H1 (cell line): ENCODE results near the gene TBC1D22A. TPM values are rescaled to one million over a fixed set of nuclear protein-coding genes. Genes with fewer than 3 reads are reported as not detected.

Experiments used
- CTCF ChIA-PET: fragments of 300-600 bp; sonication (Branson Sonifier 250); formaldehyde crosslinking; loops from one replicate; lab custom pipeline; 2021; ENCODE audit not compliant: partially characterized antibody; lab: Charles Lee
- POLR2A ChIA-PET: fragments of 300-600 bp; sonication (Branson Sonifier 250); formaldehyde crosslinking; loops from one replicate; lab custom pipeline; 2021; ENCODE audit warnings: inconsistent platforms; ENCODE audit not compliant: partially characterized antibody; lab: Charles Lee
- DNase-seq, 2 experiments: peaks; one replicate each; pipeline versions ENCODE4 v3.0.0 to v3.0.0-alpha.2; 2010 to 2022; ENCODE audit warnings: low spot score in 2 of 2, low read depth in 1 of 2, mixed read lengths in 1 of 2
- FAIRE-seq: peaks from 2 replicates; lab custom pipeline; 2011; peaks lifted over from hg19 to GRCh38; lab: Jason Lieb, UNC
- H2AFZ ChIP-seq: 2 replicates; pipeline ENCODE4 v1.8.1; 2012; ENCODE audit warnings: low read length, inconsistent platforms
- H2AK5ac ChIP-seq: 2 replicates; pipeline ENCODE4 v1.6.1; 2013; ENCODE audit warnings: low read depth, low read length
- H2BK120ac ChIP-seq: replicated peaks from 2 replicates; pipeline ENCODE3; 2013; ENCODE audit warnings: low read depth, low read length, inconsistent platforms
- H2BK12ac ChIP-seq: 2 replicates; pipeline ENCODE4 v1.6.1; 2013; ENCODE audit warnings: low read depth, low read length
- H2BK15ac ChIP-seq: 2 replicates; pipeline ENCODE4 v1.6.1; 2013; ENCODE audit warnings: low read length
- H2BK20ac ChIP-seq: 2 replicates; pipeline ENCODE4 v1.6.1; 2013; ENCODE audit warnings: low read length
- H2BK5ac ChIP-seq: 2 replicates; pipeline ENCODE4 v1.6.1; 2013; ENCODE audit warnings: low read depth, low read length
- H3K14ac ChIP-seq: 2 replicates; pipeline ENCODE4 v1.6.1; 2013; ENCODE audit warnings: inconsistent platforms; ENCODE audit not compliant: insufficient read length
- H3K18ac ChIP-seq: 2 replicates; pipeline ENCODE4 v1.6.1; 2013; ENCODE audit warnings: low read length; ENCODE audit errors: extremely low read depth
- H3K23ac ChIP-seq: 2 replicates; pipeline ENCODE4 v1.6.1; 2013; ENCODE audit warnings: inconsistent platforms; ENCODE audit not compliant: insufficient read length
- H3K23me2 ChIP-seq: 2 replicates; pipeline ENCODE4 v1.6.1; 2013; ENCODE audit warnings: low read depth, low read length
- H3K27ac ChIP-seq: 2 replicates; pipeline ENCODE4 v1.6.1; 2011; ENCODE audit warnings: low read depth, low read length, inconsistent platforms
- H3K27me3 ChIP-seq, 4 experiments: replicated peaks in 1 of 4; 1 replicate in 1 of 4; 2 replicates in 3 of 4; pipeline versions ENCODE4 v1.6.1 to v1.8.1; 2011 to 2013; ENCODE audit warnings: low read length in 3 of 4, mild to moderate bottlenecking in 3 of 4, inconsistent platforms in 2 of 4, mixed read lengths in 2 of 4, moderate library complexity in 1 of 4; ENCODE audit not compliant: control insufficient read depth in 3 of 4, insufficient read depth in 3 of 4; ENCODE audit errors: extremely low read depth in 1 of 4
- H3K36me3 ChIP-seq, 4 experiments: 2 replicates each; pipeline versions ENCODE4 v1.6.1 to v1.8.1; 2011 to 2013; ENCODE audit warnings: mild to moderate bottlenecking in 4 of 4, low read length in 3 of 4, moderate library complexity in 2 of 4, control low read depth in 1 of 4, inconsistent platforms in 1 of 4; ENCODE audit not compliant: insufficient read depth in 4 of 4, control insufficient read depth in 2 of 4
- H3K4ac ChIP-seq: replicated peaks from 2 replicates; pipeline ENCODE3; 2013; ENCODE audit warnings: low read length, low read depth, mixed read lengths, inconsistent platforms; ENCODE audit not compliant: insufficient read length
- H3K4me1 ChIP-seq, 4 experiments: replicated peaks in 1 of 4; 1 replicate in 1 of 4; 2 replicates in 3 of 4; pipeline versions ENCODE4 v1.6.1 to v1.8.1; 2011 to 2013; ENCODE audit warnings: low read length in 3 of 4, inconsistent platforms in 2 of 4, mixed read lengths in 1 of 4; ENCODE audit not compliant: insufficient read depth in 4 of 4, control insufficient read depth in 3 of 4
- H3K4me2 ChIP-seq, 2 experiments: 2 replicates each; pipeline versions ENCODE4 v1.6.1 to v1.8.1; 2011 to 2013; ENCODE audit warnings: low read depth in 2 of 2, low read length in 2 of 2, control low read depth in 1 of 2, inconsistent platforms in 1 of 2, mild to moderate bottlenecking in 1 of 2; ENCODE audit not compliant: insufficient read depth in 1 of 2
- H3K4me3 ChIP-seq, 4 experiments: fragments of 200-600, 300-600 bp in 1 of 4; sonication (generic), shearing (Covaris generic), sonication (Bioruptor Twin) in 1 of 4; 2 replicates each; pipeline versions ENCODE4 v1.5.1 to v1.8.1; 2011 to 2016; ENCODE audit warnings: low read length in 4 of 4, low read depth in 3 of 4, control low read depth in 2 of 4, inconsistent platforms in 2 of 4, mild to moderate bottlenecking in 2 of 4, mixed read lengths in 1 of 4, moderate library complexity in 1 of 4; ENCODE audit not compliant: insufficient read depth in 2 of 4; ENCODE audit errors: extremely low read depth in 1 of 4
- H3K56ac ChIP-seq: replicated peaks from 2 replicates; pipeline ENCODE3; 2013; ENCODE audit warnings: low read depth, mild to moderate bottlenecking, mixed read lengths, low read length, inconsistent platforms; ENCODE audit not compliant: insufficient read length
- H3K79me1 ChIP-seq: 2 replicates; pipeline ENCODE4 v1.6.1; 2013; ENCODE audit warnings: low read depth, low read length, control low read depth
- H3K79me2 ChIP-seq, 2 experiments: 2 replicates each; pipeline versions ENCODE4 v1.6.1 to v1.8.1; 2012 to 2013; ENCODE audit warnings: low read length in 2 of 2, mild to moderate bottlenecking in 2 of 2, inconsistent platforms in 1 of 2; ENCODE audit not compliant: insufficient read depth in 2 of 2, control insufficient read depth in 1 of 2
- H3K9ac ChIP-seq, 4 experiments: replicated peaks in 1 of 4; 1 replicate in 1 of 4; 2 replicates in 3 of 4; pipeline versions ENCODE4 v1.6.1 to v1.8.1; 2011 to 2013; ENCODE audit warnings: low read depth in 3 of 4, low read length in 3 of 4, control low read depth in 2 of 4, mild to moderate bottlenecking in 2 of 4, moderate library complexity in 2 of 4, inconsistent platforms in 1 of 4; ENCODE audit errors: extremely low read depth in 1 of 4
- H3K9me3 ChIP-seq, 2 experiments: 2 replicates each; pipeline versions ENCODE4 v1.6.1 to v1.8.1; 2012 to 2013; ENCODE audit warnings: mild to moderate bottlenecking in 2 of 2, moderate library complexity in 2 of 2, control low read depth in 1 of 2, inconsistent platforms in 1 of 2, low read depth in 1 of 2, low read length in 1 of 2, mixed read lengths in 1 of 2; ENCODE audit not compliant: insufficient read depth in 2 of 2
- H4K20me1 ChIP-seq, 2 experiments: replicated peaks in 1 of 2; 2 replicates each; pipeline versions ENCODE3 to v1.8.1; 2011 to 2013; ENCODE audit warnings: inconsistent platforms in 2 of 2, low read length in 2 of 2, mild to moderate bottlenecking in 1 of 2; ENCODE audit not compliant: insufficient read depth in 2 of 2, control insufficient read depth in 1 of 2
- H4K5ac ChIP-seq: 2 replicates; pipeline ENCODE4 v1.6.1; 2013; ENCODE audit warnings: low read length, low read depth, mixed read lengths, inconsistent platforms; ENCODE audit not compliant: insufficient read length
- H4K8ac ChIP-seq: 2 replicates; pipeline ENCODE4 v1.8.0; 2013; ENCODE audit warnings: mild to moderate bottlenecking, moderate library complexity, low read length, inconsistent platforms; ENCODE audit not compliant: insufficient read depth; ENCODE audit errors: extremely low read depth
- H4K91ac ChIP-seq: replicated peaks from 2 replicates; pipeline ENCODE3; 2013; ENCODE audit warnings: low read length, mixed read lengths, inconsistent platforms; ENCODE audit not compliant: insufficient read length
- CHD1 ChIP-seq: IDR thresholded peaks from 2 replicates; pipeline ENCODE4 v1.6.1; 2012; ENCODE audit warnings: low read depth, low read length, improper control_type of control experiment
- NRF1 ChIP-seq: IDR thresholded peaks from 2 replicates; pipeline ENCODE4 v1.6.1; 2011; ENCODE audit warnings: mild to moderate bottlenecking, low read depth, low read length, improper control_type of control experiment
- POLR2A ChIP-seq, 2 experiments: IDR thresholded peaks; 1 replicate in 1 of 2; 2 replicates in 1 of 2; pipeline ENCODE4 v1.6.1; 2011; ENCODE audit warnings: low read depth in 2 of 2, low read length in 2 of 2, mild to moderate bottlenecking in 2 of 2; ENCODE audit errors: control extremely low read depth in 1 of 2
- RAD21 ChIP-seq, 2 experiments: IDR thresholded peaks in 1 of 2; conservative IDR thresholded peaks in 1 of 2; 2 replicates each; pipeline ENCODE4 v1.6.1; 2011; ENCODE audit warnings: low read depth in 2 of 2, low read length in 2 of 2, improper control_type of control experiment in 1 of 2, inconsistent platforms in 1 of 2, mild to moderate bottlenecking in 1 of 2, moderate library complexity in 1 of 2
- RNF2 ChIP-seq: fragments of 200-900, 300-1000 bp; sonication (generic); IDR thresholded peaks from 2 replicates; pipeline ENCODE4 v1.7.1; 2016; ENCODE audit warnings: borderline replicate concordance, low read depth, mild to moderate bottlenecking, antibody characterized with exemption, low read length; ENCODE audit not compliant: poor library complexity, severe bottlenecking; ENCODE audit errors: missing control alignments
- RXRA ChIP-seq: IDR thresholded peaks from 2 replicates; pipeline ENCODE4 v1.6.1; 2011; ENCODE audit warnings: low read depth, mild to moderate bottlenecking, low read length, moderate library complexity; ENCODE audit not compliant: insufficient read depth
- SP1 ChIP-seq: IDR thresholded peaks from 2 replicates; pipeline ENCODE4 v1.6.1; 2011; ENCODE audit warnings: low read depth, low read length
- TBP ChIP-seq: IDR thresholded peaks from 2 replicates; pipeline ENCODE4 v1.6.1; 2011; ENCODE audit warnings: low read depth, low read length, improper control_type of control experiment
- WGBS, 2 experiments: shearing (Covaris generic) in 1 of 2; methylation state at CpG; one replicate each; pipeline versions ENCODE4 v1.1.6 to v1.1.7; 2013 to 2015; ENCODE audit warnings: low lambda C conversion rate in 2 of 2, mixed read lengths in 2 of 2, inconsistent platforms in 1 of 2, low coverage in 1 of 2, missing lambda C conversion rate in 1 of 2; ENCODE audit not compliant: insufficient replicate concordance in 2 of 2, insufficient coverage in 1 of 2, insufficient read length in 1 of 2; ENCODE audit errors: extremely low coverage in 1 of 2, missing lambda C conversion rate in 1 of 2; 5-methylcytosine and 5-hydroxymethylcytosine counted together
- polyA plus RNA-seq, 7 experiments: library from polyadenylated mRNA; depleted of rRNA in 3 of 7; stranded (reverse) in 5 of 7; unstranded in 2 of 7; fragments of >200 nt in 5 of 7; fragments of 200-250 nt in 2 of 7; gene quantifications; 1 replicate in 5 of 7; 2 replicates in 1 of 7; 4 replicates in 1 of 7; pipeline versions ENCODE4 v1.2.1 to v1.2.3, GENCODE V29; 2011 to 2013; ENCODE audit warnings: missing spikeins in 2 of 7, mixed read lengths in 2 of 7
- total RNA-seq: library from RNA; stranded (reverse); fragmentation: NEBNext Ultra II Directional; extraction: Animal tissue kit (Norgen Biotek cat#: 25700); gene quantifications from 2 replicates; pipeline ENCODE4 v1.2.1, GENCODE V29; 2021

TBC1D22A gene
- total and polyA plus RNA-seq, 2 of the 8 experiments (the other 6 are each of a cell fraction or from before 2014, with no cell fraction given), result 11.9 to 18.4 TPM

DNA sequence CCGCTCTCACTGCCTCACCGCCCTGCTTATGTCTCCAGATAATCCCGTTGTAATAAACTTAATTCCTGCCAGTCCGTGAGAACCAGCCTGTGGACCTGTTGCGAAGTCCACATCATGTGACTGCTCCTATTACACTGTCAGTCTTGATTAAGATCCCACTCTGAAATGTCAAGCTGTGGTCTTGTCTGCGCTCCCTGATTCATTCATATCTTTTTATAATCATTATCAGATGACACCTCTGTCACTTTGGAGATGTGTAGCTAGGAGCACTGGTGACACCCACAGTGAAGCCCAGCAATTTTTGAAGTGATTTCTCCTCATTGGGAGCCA is 377.3 kb downstream of the TBC1D22A start:
- Histone ChIP-seq H3K79me2 (no peaks in the 10 kb centered on the region), H2BK15ac (no peak overlapping the region), H3K9ac (no peak overlapping the region), H3K27ac (no peak overlapping the region), H3K79me1 (no peaks in the 10 kb centered on the region), H3K27me3 (no peaks in the 10 kb centered on the region), H3K4me1 (no peaks in the 10 kb centered on the region; a peak in 1 of 7 replicates), H3K23me2 (peaks cover 6% of the 10 kb centered on the region; the same call in 1 of the 2 replicates), H3K36me3 (no peaks in the 10 kb centered on the region), H3K14ac (no peak overlapping the region), H3K18ac (no peak overlapping the region), H4K91ac (no peak overlapping the region), H2BK20ac (no peak overlapping the region), H3K4ac (no peak overlapping the region), H2BK120ac (no peak overlapping the region), H2AFZ (no peak overlapping the region), H4K5ac (no peak overlapping the region), H2BK5ac (no peak overlapping the region), H3K56ac (no peak overlapping the region), H3K4me2 (no peak overlapping the region), H3K23ac (no peak overlapping the region), H4K8ac (no peak overlapping the region), H4K20me1 (peaks cover 0 to 3% of the 10 kb centered on the region in 2 experiments), H3K4me3 (no peak overlapping the region), H2AK5ac (no peak overlapping the region), H3K9me3 (no peaks in the 10 kb centered on the region), H2BK12ac (no peak overlapping the region)
- DNase-seq (no peak), FAIRE-seq (no peak)
- ChIA-PET CTCF (interaction anchor here (0.7 to 1.1 kb wide), 5 partner anchors 9 to 313 kb away, joined by 3 read pairs; no protein-coding TSS in a partner anchor), POLR2A (no interaction called here)
- TF ChIP-seq POLR2A (IDR thresholded peaks at IDR 0.05; ENCODE audit: control extremely low read depth in 1 of 2, low read depth in 2 of 2, low read length in 2 of 2) (no peak), RNF2 (no peak), NRF1 (no peak), RXRA (no peak), CHD1 (no peak), SP1 (no peak), RAD21 (IDR thresholded peaks at IDR 0.05 in 1 of 2, conservative IDR thresholded peaks at IDR 0.05 in 1 of 2; ENCODE audit: low read depth in 2 of 2, low read length in 2 of 2) (no peak), TBP (no peak)
- WGBS, 2 experiments, result 86% methylated on average over 6 of the region's 6 CpGs; no CpG with 5 or more reads in 1 of the 2 experiments
